Stimulated activated CD4-positive, alpha-beta T cell treated with anti-CD3 and anti-CD28 coated beads, Interleukin-2, amount 100 ng/mL, for 48 hours (primary cell): Measurements from ENCODE around the gene GBA2.
A peak's percentile ranks its signal among the peaks of the same experiment; 100 is the strongest.

Experiments used
- DNase-seq, 2 donors: peaks; one replicate each; pipeline ENCODE4 v3.0.0-alpha.2; 2020

The GBA2 gene

GRCh38 chr9:35748858-35749514 lies at the start of gene GBA2, which contains the start of gene RGP1:
GBA2 (minus strand) TSS chr9:35749228; CDS start chr9:35748704, 524 bp downstream.
RGP1 (plus strand) TSS chr9:35749287; CDS start chr9:35749756, 469 bp downstream.
- DNase-seq = peak; percentile 64 to 67

- no peak for DNase-seq
These were observed 48.5 kb upstream of the GBA2 start for GRCh38 chr9:35797311-35798109.

GRCh38 chr9:35795695-35796094 lies 46.7 kb upstream of the GBA2 start:
- no peak for DNase-seq

- DNase-seq = no peak
These were observed 44.4 kb upstream of the GBA2 start for GRCh38 chr9:35793461-35793860.

GRCh38 chr9:35792826-35793225 lies 43.8 kb upstream of the GBA2 start:
- no peak for DNase-seq

GRCh38 chr9:35792024-35792813 lies 43.2 kb upstream of the GBA2 start:
- DNase-seq = no peak

GRCh38 chr9:35791297-35791921 lies 42.4 kb upstream of the GBA2 start, which contains the start of gene NPR2:
NPR2 (plus strand) TSS chr9:35791591; CDS start chr9:35792409, 818 bp downstream.
- no peak for DNase-seq

- peak; percentile 49 to 50 for DNase-seq
These were observed 41.6 kb upstream of the GBA2 start for GRCh38 chr9:35790385-35791296.

- DNase-seq = no peak
These were observed 41.0 kb upstream of the GBA2 start for GRCh38 chr9:35790025-35790384.

GRCh38 chr9:35789541-35789940 lies 40.5 kb upstream of the GBA2 start:
- no peak for DNase-seq

GRCh38 chr9:35783418-35783817 lies 34.4 kb upstream of the GBA2 start:
- no peak for DNase-seq

- DNase-seq = no peak
These were observed 32.0 kb upstream of the GBA2 start for GRCh38 chr9:35781066-35781465.

GRCh38 chr9:35778496-35778895 lies 29.5 kb upstream of the GBA2 start:
- no peak for DNase-seq

GRCh38 chr9:35776018-35776417 lies 27.0 kb upstream of the GBA2 start:
- no peak for DNase-seq

- DNase-seq = no peak
These were observed 26.0 kb upstream of the GBA2 start for GRCh38 chr9:35774907-35775635.

- DNase-seq = no peak
These were observed 22.9 kb upstream of the GBA2 start for GRCh38 chr9:35771943-35772342.

GRCh38 chr9:35771534-35771933 lies 22.5 kb upstream of the GBA2 start:
- no peak for DNase-seq

- DNase-seq = no peak
These were observed 22.0 kb upstream of the GBA2 start for GRCh38 chr9:35771075-35771433.

- no peak for DNase-seq
These were observed 20.7 kb upstream of the GBA2 start for GRCh38 chr9:35769763-35770162.

GRCh38 chr9:35767458-35767857 lies 18.4 kb upstream of the GBA2 start:
- DNase-seq = no peak

- no peak for DNase-seq
These were observed 18.0 kb upstream of the GBA2 start for GRCh38 chr9:35766997-35767396.
